Natural killer cell (primary cell): Measurements from ENCODE around the gene HNRNPU. TPM values are rescaled to one million over a fixed set of nuclear protein-coding genes. Genes with fewer than 3 reads are reported as not detected.

ENCODE experiments used
- ATAC-seq, 3 donors: fragments of 150-1000 bp in 2 of 3; fragments of 200-7000 bp in 1 of 3; cut with Tn5 transposase; 1 replicate in 1 of 3; 2 replicates in 2 of 3; pipeline ENCODE4 v1.10.0; 2021; ENCODE audit warnings: mild to moderate bottlenecking in 2 of 3, moderate library complexity in 2 of 3
- DNase-seq, 2 donors: peaks; one replicate each; pipeline versions ENCODE4 v3.0.0 to v3.0.0-alpha.2; 2013 to 2021; ENCODE audit warnings: mixed read lengths in 1 of 2
- H3K27ac ChIP-seq: one replicate; pipeline ENCODE4 v1.5.1; 2013; ENCODE audit warnings: mild to moderate bottlenecking, low read length
- H3K27me3 ChIP-seq: one replicate; pipeline ENCODE4 v1.6.1; 2013; ENCODE audit warnings: low read length; ENCODE audit not compliant: control insufficient read depth, insufficient read depth
- H3K36me3 ChIP-seq: one replicate; pipeline ENCODE4 v1.6.1; 2013; ENCODE audit warnings: low read length; ENCODE audit not compliant: control insufficient read depth, insufficient read depth
- H3K4me1 ChIP-seq: one replicate; pipeline ENCODE4 v1.6.1; 2013; ENCODE audit warnings: low read length; ENCODE audit not compliant: control insufficient read depth, insufficient read depth
- H3K4me3 ChIP-seq: one replicate; pipeline ENCODE4 v1.5.1; 2013; ENCODE audit warnings: low read length
- H3K9me3 ChIP-seq: one replicate; pipeline ENCODE4 v1.6.1; 2013; ENCODE audit warnings: low read length; ENCODE audit not compliant: control insufficient read depth, insufficient read depth
- H3K27ac Mint-ChIP-seq, 2 donors: one replicate each; pipeline ENCODE4 v1.8.0; 2022; ENCODE audit warnings: mild to moderate bottlenecking in 2 of 2, mixed read lengths in 2 of 2, moderate library complexity in 1 of 2
- H3K27me3 Mint-ChIP-seq, 2 donors: one replicate each; pipeline ENCODE4 v1.8.0; 2022; ENCODE audit warnings: low read depth in 2 of 2, mixed read lengths in 2 of 2
- H3K36me3 Mint-ChIP-seq: one replicate; pipeline ENCODE4 v1.8.0; 2022; ENCODE audit warnings: mixed read lengths
- H3K4me1 Mint-ChIP-seq, 2 donors: one replicate each; pipeline ENCODE4 v1.8.0; 2022; ENCODE audit warnings: mixed read lengths in 2 of 2
- H3K4me3 Mint-ChIP-seq: one replicate; pipeline ENCODE4 v1.8.0; 2022; ENCODE audit warnings: mild to moderate bottlenecking, moderate library complexity, mixed read lengths
- H3K9me3 Mint-ChIP-seq, 2 donors: one replicate each; pipeline ENCODE4 v1.8.0; 2022; ENCODE audit warnings: mixed read lengths in 2 of 2
- CTCF ChIP-seq: fragments of 200-600 bp; IDR thresholded peaks from one replicate; pipeline ENCODE4 v1.8.0; 2022; ENCODE audit warnings: antibody characterized with exemption
- WGBS: methylation state at CpG from one replicate; pipeline ENCODE4 v1.1.7; 2013; ENCODE audit warnings: missing lambda C conversion rate; ENCODE audit not compliant: insufficient coverage; 5-methylcytosine and 5-hydroxymethylcytosine counted together
- intact Hi-C: fragments of 100-400 bp; cut with micrococcal nuclease; formaldehyde crosslinking; loops from one replicate; pipeline ENCODE4 v1.14.2; 2022
- total RNA-seq, 4 donors: library from RNA; stranded (reverse); fragments of 120-200 nt in 1 of 4; gene quantifications; one replicate each; pipeline versions ENCODE4 v1.2.3 to v1.2.4, GENCODE V29; 2013 to 2022

Gene HNRNPU
- total RNA-seq, 3 donors from 2014 or later (not counting 1 experiment from before 2014, with no cell fraction given) = 467 to 603 (median 504) TPM

DNA sequence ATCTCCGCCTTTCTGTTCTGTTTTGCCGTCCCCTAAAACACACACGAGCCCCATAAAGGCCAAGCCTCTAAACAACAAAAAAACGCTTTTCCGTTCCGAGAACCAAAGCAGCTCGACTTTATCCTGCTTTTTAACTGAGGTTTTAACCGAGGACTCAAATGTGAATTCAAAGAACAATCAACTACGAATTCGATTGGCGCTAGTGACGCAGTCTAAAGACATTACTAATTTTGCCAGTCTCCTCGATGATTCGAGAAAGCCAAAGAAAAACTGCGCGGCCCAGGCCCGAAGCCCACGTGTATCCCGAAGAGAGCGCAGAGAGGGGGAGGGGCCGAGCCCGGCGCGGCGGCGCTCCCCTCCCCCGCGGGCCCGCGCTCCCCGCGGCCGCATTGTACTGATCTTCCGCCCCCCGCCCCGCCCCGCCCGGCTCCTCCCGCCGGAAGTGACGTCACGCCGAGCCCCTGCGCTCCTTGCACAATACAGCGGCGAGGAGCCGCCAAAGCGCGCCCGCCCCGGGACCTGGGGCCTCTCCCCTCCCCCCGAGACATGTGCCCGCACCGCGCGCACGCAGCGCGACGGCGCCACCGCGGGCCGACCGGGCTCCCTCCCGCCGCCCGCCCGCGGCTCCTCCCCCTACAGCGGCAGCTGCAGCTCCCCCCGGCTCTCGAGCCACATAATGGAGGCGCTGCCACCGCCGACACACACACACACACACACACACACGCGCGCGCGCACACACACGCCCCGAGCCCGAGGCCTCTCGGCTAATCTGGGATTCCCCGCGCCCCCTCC lies 1.4 kb downstream of the HNRNPU start:
- peaks cover 37% of the 10 kb centered on the region for H3K36me3 ChIP-seq
- Mint-ChIP-seq H3K27ac (peak overlapping the region; percentile 93 to 98), H3K9me3 (no peaks in the 10 kb centered on the region), H3K4me1 (peaks cover 63 to 65% of the 10 kb centered on the region in 2 donors), H3K36me3 (peaks cover 13% of the 10 kb centered on the region), H3K4me3 (peak overlapping the region; percentile 98), H3K27me3 (no peaks in the 10 kb centered on the region)
- H3K4me1 ChIP-seq = peaks cover 19% of the 10 kb centered on the region
- no peaks in the 10 kb centered on the region for H3K9me3 ChIP-seq
- WGBS = under 1% methylated on average over 87 of the region's 87 CpGs
- intact Hi-C loops = loop anchor here (1.0 to 10.0 kb wide), 2 partner anchors 211 to 408 kb away; partner anchors contain the start of gene ADSS2
- H3K27ac ChIP-seq = peak overlapping the region; percentile 92
- no peak for TF ChIP-seq CTCF
- DNase-seq = peak; percentile 95 to 97
- peak overlapping the region; percentile 94 for H3K4me3 ChIP-seq
- peak; percentile 55 to 76 (median 65) for ATAC-seq
- no peaks in the 10 kb centered on the region for H3K27me3 ChIP-seq

- no peak for TF ChIP-seq CTCF
- intact Hi-C loops = loop anchor here (1.0 to 10.0 kb wide), 2 partner anchors 210 to 408 kb away; partner anchors contain the start of gene ADSS2
- H3K27me3 Mint-ChIP-seq = no peaks in the 10 kb centered on the region
- Histone ChIP-seq H3K36me3 (peaks cover 43% of the 10 kb centered on the region), H3K4me3 (peak overlapping the region; percentile 94), H3K27ac (peak overlapping the region; percentile 92), H3K27me3 (no peaks in the 10 kb centered on the region), H3K9me3 (no peaks in the 10 kb centered on the region), H3K4me1 (peaks cover 19% of the 10 kb centered on the region)
- peak in 1 of 2 donors; percentile 77 for DNase-seq
- WGBS = 0% methylated on average over 5 of the region's 7 CpGs
- H3K4me1 Mint-ChIP-seq = peaks cover 65 to 68% of the 10 kb centered on the region in 2 donors
- H3K27ac Mint-ChIP-seq = peak overlapping the region; percentile 93 to 98
- peak overlapping the region; percentile 98 for H3K4me3 Mint-ChIP-seq
- ATAC-seq = peak in 1 of 3 donors; percentile 1
- no peaks in the 10 kb centered on the region for H3K9me3 Mint-ChIP-seq
- H3K36me3 Mint-ChIP-seq = peaks cover 14% of the 10 kb centered on the region
Observed at GRCh38 chr1:244862354-244862698, 2.0 kb downstream of the HNRNPU start.

- Mint-ChIP-seq H3K9me3 (no peaks in the 10 kb centered on the region), H3K27ac (peak overlapping the region; percentile 93 to 98), H3K4me3 (peak overlapping the region; percentile 98), H3K4me1 (peaks cover 62 to 69% of the 10 kb centered on the region in 2 donors), H3K36me3 (peaks cover 20% of the 10 kb centered on the region), H3K27me3 (no peaks in the 10 kb centered on the region)
- Histone ChIP-seq H3K27me3 (no peaks in the 10 kb centered on the region), H3K4me3 (peak overlapping the region; percentile 94), H3K27ac (peak overlapping the region; percentile 92), H3K4me1 (peaks cover 19% of the 10 kb centered on the region), H3K9me3 (no peaks in the 10 kb centered on the region), H3K36me3 (peaks cover 49% of the 10 kb centered on the region)
- DNase-seq (no peak), ATAC-seq (peak in 1 of 3 donors; percentile 0)
- intact Hi-C loops = loop anchor here (1.0 to 10.0 kb wide), 3 partner anchors 11 to 407 kb away; partner anchors contain the start of gene ADSS2
- no peak for TF ChIP-seq CTCF
- 0% methylated on average over 2 of the region's 2 CpGs for WGBS
Observed at GRCh38 chr1:244861683-244862082, 2.7 kb downstream of the HNRNPU start.
